HepG2 (cell line): ENCODE results near the gene TCF25. TPM values are rescaled to one million over a fixed set of nuclear protein-coding genes. Genes with fewer than 3 reads are reported as not detected.

Source experiments
- ATF2 ChIP-seq: sonication (generic); formaldehyde crosslinking; IDR thresholded peaks from 2 replicates; pipeline ENCODE4 v1.4.0; 2020; ENCODE audit warnings: missing genetic modification reagents
- ATF7 ChIP-seq, 2 experiments: fragments of 450-650 bp in 1 of 2; sonication (generic) in 1 of 2; formaldehyde crosslinking in 1 of 2; IDR thresholded peaks; 2 replicates each; pipeline versions ENCODE4 v1.4.0 to v1.6.1; 2016 to 2020; ENCODE audit warnings: antibody characterized with exemption in 1 of 2, mild to moderate bottlenecking in 1 of 2, missing genetic modification reagents in 1 of 2
- ATF7-NPFF ChIP-seq: sonication (generic); formaldehyde crosslinking; IDR thresholded peaks from 2 replicates; pipeline ENCODE4 v1.8.1; 2023; ENCODE audit warnings: mild to moderate bottlenecking, low read depth, missing genetic modification reagents, moderate library complexity
- BRCA1 ChIP-seq: sonication (generic); formaldehyde crosslinking; IDR thresholded peaks from 2 replicates; pipeline ENCODE4 v1.4.0; 2020; ENCODE audit warnings: missing genetic modification reagents
- DMAP1 ChIP-seq: IDR thresholded peaks from 2 replicates; pipeline ENCODE4 v1.6.1; 2016
- ELF1 ChIP-seq: sonication (generic); formaldehyde crosslinking; IDR thresholded peaks from 2 replicates; pipeline ENCODE4 v1.4.0; 2020; ENCODE audit warnings: missing genetic modification reagents
- FOSL2 ChIP-seq: sonication (generic); formaldehyde crosslinking; IDR thresholded peaks from 2 replicates; pipeline ENCODE4 v1.4.0; 2020; ENCODE audit warnings: missing genetic modification reagents
- FOXK1 ChIP-seq: sonication (generic); formaldehyde crosslinking; IDR thresholded peaks from 2 replicates; pipeline ENCODE4 v1.4.0; 2020; ENCODE audit warnings: low read depth, missing genetic modification reagents, borderline replicate concordance
- GATAD1 ChIP-seq: IDR thresholded peaks from 2 replicates; pipeline ENCODE4 v1.6.1; 2016; ENCODE audit warnings: missing genetic modification reagents, missing compliant biosample characterization
- HINFP ChIP-seq: sonication (generic); formaldehyde crosslinking; IDR thresholded peaks from 2 replicates; pipeline ENCODE4 v1.4.0; 2020; ENCODE audit warnings: low read depth, mild to moderate bottlenecking, missing genetic modification reagents
- KDM5B ChIP-seq: sonication (generic); formaldehyde crosslinking; IDR thresholded peaks from 2 replicates; pipeline ENCODE4 v1.4.0; 2020; ENCODE audit warnings: missing genetic modification reagents, mild to moderate bottlenecking, borderline replicate concordance
- MTF1 ChIP-seq: sonication (generic); formaldehyde crosslinking; IDR thresholded peaks from 2 replicates; pipeline ENCODE4 v1.5.0; 2020; ENCODE audit warnings: missing genetic modification reagents
- MXI1 ChIP-seq: IDR thresholded peaks from 3 replicates; pipeline ENCODE4 v1.6.1; 2012; ENCODE audit warnings: low read depth, low read length, inconsistent platforms, borderline replicate concordance
- RFXANK ChIP-seq: IDR thresholded peaks from 2 replicates; pipeline ENCODE4 v1.6.1; 2016
- SAP130 ChIP-seq: IDR thresholded peaks from 2 replicates; pipeline ENCODE4 v1.6.1; 2016; ENCODE audit warnings: low read depth
- SMAD9 ChIP-seq: sonication (generic); formaldehyde crosslinking; IDR thresholded peaks from 2 replicates; pipeline ENCODE4 v1.5.1; 2020; ENCODE audit warnings: mild to moderate bottlenecking, missing genetic modification reagents
- SRSF4 ChIP-seq: fragments of 200-400 bp; formaldehyde crosslinking; IDR thresholded peaks from one replicate; pipeline ENCODE4 v1.6.1; 2018; ENCODE audit warnings: mild to moderate bottlenecking, low read depth, low read length, moderate library complexity; ENCODE audit not compliant: poor library complexity, severe bottlenecking
- STAT5B ChIP-seq: sonication (generic); formaldehyde crosslinking; IDR thresholded peaks from 2 replicates; pipeline ENCODE4 v1.4.0; 2020; ENCODE audit warnings: missing genetic modification reagents
- XRCC5 ChIP-seq: fragments of 200-400 bp; formaldehyde crosslinking; optimal IDR thresholded peaks from 2 replicates; pipeline ENCODE3; 2017; ENCODE audit warnings: mild to moderate bottlenecking, low read length
- ZKSCAN8 ChIP-seq: IDR thresholded peaks from 2 replicates; pipeline ENCODE4 v1.6.1; 2016; ENCODE audit warnings: borderline replicate concordance, missing genetic modification reagents, missing compliant biosample characterization
- ZNF224 ChIP-seq: sonication (generic); formaldehyde crosslinking; IDR thresholded peaks from 2 replicates; pipeline ENCODE4 v1.5.0; 2020; ENCODE audit warnings: mild to moderate bottlenecking, missing genetic modification reagents
- ZNF225 ChIP-seq: sonication (generic); formaldehyde crosslinking; IDR thresholded peaks from 2 replicates; pipeline ENCODE4 v1.4.0; 2020; ENCODE audit warnings: mild to moderate bottlenecking, missing genetic modification reagents
- ZNF343 ChIP-seq: sonication (generic); formaldehyde crosslinking; IDR thresholded peaks from 2 replicates; pipeline ENCODE4 v1.4.0; 2020; ENCODE audit warnings: mild to moderate bottlenecking, missing genetic modification reagents
- ZNF362 ChIP-seq: sonication (generic); formaldehyde crosslinking; IDR thresholded peaks from 2 replicates; pipeline ENCODE4 v1.4.0; 2020; ENCODE audit warnings: missing genetic modification reagents, mild to moderate bottlenecking, borderline replicate concordance
- ZNF432 ChIP-seq: sonication (generic); formaldehyde crosslinking; IDR thresholded peaks from 2 replicates; pipeline ENCODE4 v1.5.0; 2020; ENCODE audit warnings: missing genetic modification reagents, mild to moderate bottlenecking, borderline replicate concordance
- ZNF496 ChIP-seq: sonication (generic); formaldehyde crosslinking; IDR thresholded peaks from 2 replicates; pipeline ENCODE4 v1.8.1; 2023; ENCODE audit warnings: mild to moderate bottlenecking, moderate library complexity, missing genetic modification reagents; ENCODE audit not compliant: insufficient replicate concordance
- ZNF616 ChIP-seq: sonication (generic); formaldehyde crosslinking; IDR thresholded peaks from 2 replicates; pipeline ENCODE4 v1.5.0; 2020; ENCODE audit warnings: low read depth, mild to moderate bottlenecking, missing genetic modification reagents
- ZNF644 ChIP-seq: IDR thresholded peaks from 2 replicates; pipeline ENCODE4 v1.6.1; 2016; ENCODE audit warnings: low read depth
- ZNF747 ChIP-seq: sonication (generic); formaldehyde crosslinking; IDR thresholded peaks from 2 replicates; pipeline ENCODE4 v1.8.1; 2023; ENCODE audit warnings: missing genetic modification reagents, mild to moderate bottlenecking, borderline replicate concordance
- ZSCAN12 ChIP-seq: sonication (generic); formaldehyde crosslinking; IDR thresholded peaks from 2 replicates; pipeline ENCODE4 v1.9.0; 2021; ENCODE audit warnings: mild to moderate bottlenecking, missing genetic modification reagents
- polyA plus RNA-seq, 8 experiments: library from polyadenylated mRNA; depleted of rRNA in 3 of 8; stranded (reverse) in 7 of 8; unstranded in 1 of 8; fragments of >200 nt; fragmentation: Illumina TruSeq in 4 of 8; extraction: Trizol in 4 of 8; gene quantifications; 2 replicates each; pipeline versions ENCODE4 v1.2.1 to v1.2.3, GENCODE V29; 2011 to 2016; ENCODE audit warnings: low read depth in 4 of 8, missing spikeins in 1 of 8, mixed read lengths in 1 of 8; ENCODE audit not compliant: insufficient read depth in 1 of 8
- total RNA-seq, 5 experiments: library from RNA; depleted of rRNA; stranded (reverse); fragments of >200 nt; fragmentation: Illumina TruSeq; extraction: Trizol; gene quantifications; 2 replicates each; pipeline ENCODE4 v1.2.3, GENCODE V29; 2016; ENCODE audit warnings: low read depth in 1 of 5

Gene TCF25
- total and polyA plus RNA-seq, 2 of the 13 experiments (the other 11 are each of a cell fraction or from before 2014, with no cell fraction given) = 138 to 206 TPM

- peak; percentile 26; the same call in 1 of the 2 replicates for TF ChIP-seq ZNF225 (CRISPR knock-in tag)
- no peak for TF ChIP-seq ZNF224 (CRISPR knock-in tag)
- TF ChIP-seq HINFP (CRISPR knock-in tag) = no peak
- TF ChIP-seq ZNF747 = no peak
- TF ChIP-seq KDM5B (CRISPR knock-in tag) = peak; percentile 19; the same call in 1 of the 2 replicates
- TF ChIP-seq GATAD1 (CRISPR knock-in tag) = peak; percentile 60
- peak; percentile 95 for TF ChIP-seq FOSL2
- 0 out of 2 replicates have a peak, but pooled peaks have one; percentile 22 for TF ChIP-seq ZSCAN12 (CRISPR knock-in tag)
- no peak for TF ChIP-seq ZNF343 (CRISPR knock-in tag)
- TF ChIP-seq RFXANK (CRISPR knock-in tag) = no peak
- peak; percentile 86; the same call in 1 of the 2 replicates for TF ChIP-seq SMAD9 (CRISPR knock-in tag)
- TF ChIP-seq ZNF616 = no peak
- no peak; the same call in 2 of the 3 replicates for TF ChIP-seq MXI1
- TF ChIP-seq ZNF432 (CRISPR knock-in tag) = no peak
- no peak for TF ChIP-seq XRCC5
- no peak for TF ChIP-seq MTF1 (CRISPR knock-in tag)
- TF ChIP-seq ELF1 (CRISPR knock-in tag) = peak; percentile 56; the same call in 1 of the 2 replicates
- TF ChIP-seq ZKSCAN8 (CRISPR knock-in tag) = peak; percentile 24; the same call in 1 of the 2 replicates
- no peak for TF ChIP-seq ZNF496 (CRISPR knock-in tag)
- TF ChIP-seq ZNF644 (CRISPR knock-in tag) = no peak
- peak; percentile 60; the same call in 1 of the 2 replicates for TF ChIP-seq SAP130
- TF ChIP-seq ATF7-NPFF = peak; percentile 74; the same call in 1 of the 2 replicates
- 0 out of 2 replicates have a peak, but pooled peaks have one; percentile 8 for TF ChIP-seq DMAP1
- TF ChIP-seq STAT5B (CRISPR knock-in tag) = no peak
- no peak for TF ChIP-seq SRSF4
- 0 out of 2 replicates have a peak, but pooled peaks have one; percentile 0 for TF ChIP-seq BRCA1
- no peak for TF ChIP-seq ATF2 (CRISPR knock-in tag)
- TF ChIP-seq ATF7 (IDR thresholded peaks at IDR 0.05) = no peak
- TF ChIP-seq ATF7 (CRISPR knock-in tag; IDR thresholded peaks at IDR 0.05) = peak; percentile 73
- no peak; the same call in 1 of the 2 replicates for TF ChIP-seq FOXK1 (CRISPR knock-in tag)
- TF ChIP-seq ZNF362 (CRISPR knock-in tag) = no peak
These were observed 49.1 kb downstream of the TCF25 start (continued) for GRCh38 chr16:89922477-89922883.
